ENCODE measurements around the gene PTGES2. TPM values are rescaled to one million over a fixed set of nuclear protein-coding genes. Genes with fewer than 3 reads are reported as not detected.

The PTGES2 gene
- total and polyA plus RNA-seq, 2 experiments from 2014 or later, result 59.7 to 124 TPM

- Mint-ChIP-seq H3K36me3 (ENCODE audit: low read depth) (peaks cover 22% of the 10 kb centered on the region), H3K4me3 (no peak overlapping the region), H3K27me3 (ENCODE audit: insufficient read depth, low read depth, poor library complexity) (peaks cover 15% of the 10 kb centered on the region), H3K4me1 (peaks cover 10% of the 10 kb centered on the region), H3K27ac (no peak overlapping the region), H3K9me3 (no peaks in the 10 kb centered on the region)
- no peak overlapping the region for H2AFZ ChIP-seq
- no peak for TF ChIP-seq ZNF462 (CRISPR knock-in tag; IDR thresholded peaks at IDR 0.05)
- no peak for TF ChIP-seq STAT1 (IDR thresholded peaks at IDR 0.05; ENCODE audit: unreplicated experiment)
- no peak for TF ChIP-seq EZH2phosphoT487 (IDR thresholded peaks at IDR 0.05; ENCODE audit: unreplicated experiment)
- no peak for TF ChIP-seq EZH2 (IDR thresholded peaks at IDR 0.05; ENCODE audit: low read depth, unreplicated experiment)
- TF ChIP-seq JUNB (IDR thresholded peaks at IDR 0.05; ENCODE audit: unreplicated experiment), result no peak
- TF ChIP-seq ZNF114 (CRISPR knock-in tag; IDR thresholded peaks at IDR 0.05), result no peak
- TF ChIP-seq REST (IDR thresholded peaks at IDR 0.05; ENCODE audit: unreplicated experiment), result no peak
- H3K79me2 ChIP-seq (replicated peaks; ENCODE audit: insufficient read depth), result no peaks in the 10 kb centered on the region
- H3K4me3 ChIP-seq, result no peak overlapping the region
- H3K4me1 ChIP-seq (ENCODE audit: insufficient read depth), result peaks cover 6% of the 10 kb centered on the region; the same call in 1 of the 2 replicates
- H3K27me3 ChIP-seq (ENCODE audit: insufficient read depth), result no peaks in the 10 kb centered on the region
- no peaks in the 10 kb centered on the region for H3K9me2 ChIP-seq (ENCODE audit: insufficient read depth)
- DNase-seq (ENCODE audit: low spot score) (no peak), ATAC-seq (no peak)
- no peak overlapping the region for H3K27ac ChIP-seq (ENCODE audit: low read depth)
- no peaks in the 10 kb centered on the region for H3K36me3 ChIP-seq (ENCODE audit: insufficient read depth)
- no peaks in the 10 kb centered on the region; the same call in 1 of the 2 replicates for H4K20me1 ChIP-seq (replicated peaks; ENCODE audit: insufficient read depth)
- peaks cover 7% of the 10 kb centered on the region; the same call in 1 of the 2 replicates for H3F3A ChIP-seq (replicated peaks; ENCODE audit: low read depth)
- H3K4me2 ChIP-seq, result no peak overlapping the region
Observed at GRCh38 chr9:128116104-128117083, 11.1 kb downstream of the PTGES2 start.

Measured in GM23338 (cell line).